Neural progenitor cell (in vitro differentiated cells): ENCODE measurements around the gene RNPEPL1. TPM values are rescaled to one million over a fixed set of nuclear protein-coding genes. Genes with fewer than 3 reads are reported as not detected.

Source experiments
- DNase-seq: peaks from one replicate; pipeline ENCODE4 v3.0.0-alpha.2; 2016; ENCODE audit warnings: low spot score
- H2AFZ ChIP-seq: fragments of 200-600 bp; sonication (generic); replicated peaks from 2 replicates; pipeline ENCODE4 v1.6.1; 2016; ENCODE audit warnings: antibody characterized with exemption
- H3F3A ChIP-seq: fragments of 200-600 bp; sonication (generic); 2 replicates; pipeline ENCODE4 v1.6.1; 2016; ENCODE audit warnings: antibody characterized with exemption, low read depth
- H3K27ac ChIP-seq: fragments of 200-600 bp; sonication (generic); 2 replicates; pipeline ENCODE4 v1.5.1; 2016; ENCODE audit warnings: mild to moderate bottlenecking
- H3K27me3 ChIP-seq: fragments of 200-600 bp; sonication (generic); 2 replicates; pipeline ENCODE4 v1.6.1; 2016; ENCODE audit warnings: mild to moderate bottlenecking, moderate library complexity
- H3K36me3 ChIP-seq: fragments of 200-600 bp; sonication (generic); 2 replicates; pipeline ENCODE4 v1.5.1; 2016
- H3K4me1 ChIP-seq: fragments of 200-600 bp; sonication (generic); 2 replicates; pipeline ENCODE4 v1.6.1; 2016; ENCODE audit warnings: mixed run types
- H3K4me2 ChIP-seq: fragments of 200-600 bp; sonication (generic); 2 replicates; pipeline ENCODE4 v1.6.1; 2016
- H3K4me3 ChIP-seq: fragments of 200-600 bp; sonication (generic); 2 replicates; pipeline ENCODE4 v1.5.1; 2016
- H3K79me2 ChIP-seq: fragments of 200-600 bp; sonication (generic); 2 replicates; pipeline ENCODE4 v1.6.1; 2016; ENCODE audit warnings: low read depth
- H3K9ac ChIP-seq: fragments of 200-600 bp; sonication (generic); 2 replicates; pipeline ENCODE4 v1.6.1; 2016
- H3K9me3 ChIP-seq: fragments of 200-600 bp; sonication (generic); 2 replicates; pipeline ENCODE4 v1.5.1; 2016; ENCODE audit warnings: low read depth
- H4K20me1 ChIP-seq: fragments of 200-600 bp; sonication (generic); 2 replicates; pipeline ENCODE4 v1.6.1; 2016; ENCODE audit warnings: low read depth
- H3K27ac Mint-ChIP-seq: 3 replicates; pipeline ENCODE4 v1.8.0; 2021; ENCODE audit warnings: mixed read lengths
- H3K27me3 Mint-ChIP-seq: 2 replicates; pipeline ENCODE4 v1.8.0; 2022; ENCODE audit warnings: low read depth, mild to moderate bottlenecking, inconsistent platforms, moderate library complexity, mixed read lengths; ENCODE audit not compliant: insufficient read depth
- H3K36me3 Mint-ChIP-seq: 3 replicates; pipeline ENCODE4 v1.8.0; 2021; ENCODE audit warnings: mixed read lengths
- H3K4me1 Mint-ChIP-seq: 3 replicates; pipeline ENCODE4 v1.8.0; 2021; ENCODE audit warnings: mixed read lengths
- H3K4me3 Mint-ChIP-seq: 3 replicates; pipeline ENCODE4 v1.8.0; 2021; ENCODE audit warnings: mild to moderate bottlenecking, moderate library complexity, mixed read lengths
- H3K9me3 Mint-ChIP-seq: 3 replicates; pipeline ENCODE4 v1.8.0; 2020; ENCODE audit warnings: mixed read lengths
- CTCF ChIP-seq: fragments of 200-600 bp; sonication (generic); IDR thresholded peaks from 2 replicates; pipeline ENCODE4 v1.5.1; 2017; ENCODE audit warnings: antibody characterized with exemption, mild to moderate bottlenecking
- EZH2 ChIP-seq: fragments of 200-600 bp; sonication (generic); IDR thresholded peaks from 2 replicates; pipeline ENCODE4 v1.6.1; 2017; ENCODE audit warnings: antibody characterized with exemption, mild to moderate bottlenecking, moderate library complexity
- EZH2phosphoT487 ChIP-seq: fragments of 200-600 bp; sonication (generic); IDR thresholded peaks from 2 replicates; pipeline ENCODE4 v1.6.1; 2017; ENCODE audit warnings: antibody characterized with exemption
- total RNA-seq: library from RNA; depleted of rRNA; stranded (reverse); fragments of >200 nt; gene quantifications from 2 replicates; pipeline ENCODE4 v1.2.3, GENCODE V29; 2015; ENCODE audit warnings: low replicate concordance

Gene RNPEPL1
- total RNA-seq, 1 donor from 2014 or later = 2.7 TPM

- Mint-ChIP-seq H3K27ac (no peak overlapping the region), H3K4me1 (peaks cover 24% of the 10 kb centered on the region), H3K9me3 (no peaks in the 10 kb centered on the region), H3K36me3 (peaks cover 9% of the 10 kb centered on the region), H3K27me3 (no peaks in the 10 kb centered on the region), H3K4me3 (no peak overlapping the region)
- H3F3A ChIP-seq = no peaks in the 10 kb centered on the region
- H3K79me2 ChIP-seq = peaks cover 50% of the 10 kb centered on the region
- no peak overlapping the region for H3K27ac ChIP-seq
- H3K4me3 ChIP-seq = no peak overlapping the region
- no peak overlapping the region for H2AFZ ChIP-seq
- H3K9me3 ChIP-seq = no peaks in the 10 kb centered on the region
- H3K36me3 ChIP-seq = no peaks in the 10 kb centered on the region
- DNase-seq = no peak
- H3K27me3 ChIP-seq = no peaks in the 10 kb centered on the region
- H3K4me2 ChIP-seq = no peak overlapping the region
- no peak overlapping the region for H3K9ac ChIP-seq
- TF ChIP-seq EZH2 (no peak), CTCF (no peak), EZH2phosphoT487 (no peak)
- H3K4me1 ChIP-seq = peaks cover 15% of the 10 kb centered on the region
- peaks cover 42% of the 10 kb centered on the region for H4K20me1 ChIP-seq
These were observed 21.7 kb downstream of the RNPEPL1 start for GRCh38 chr2:240589850-240590525.

GRCh38 chr2:240590681-240591111 is 22.4 kb downstream of the RNPEPL1 start:
- TF ChIP-seq EZH2 = no peak
- no peak for TF ChIP-seq CTCF
- no peak for TF ChIP-seq EZH2phosphoT487
- Histone ChIP-seq H3K27me3 (no peaks in the 10 kb centered on the region), H3K4me3 (no peak overlapping the region), H2AFZ (no peak overlapping the region), H3K27ac (no peak overlapping the region), H3K4me1 (peaks cover 9% of the 10 kb centered on the region), H3K36me3 (no peaks in the 10 kb centered on the region), H3K79me2 (peaks cover 42% of the 10 kb centered on the region), H3F3A (no peaks in the 10 kb centered on the region), H3K9ac (no peak overlapping the region), H3K4me2 (no peak overlapping the region), H3K9me3 (no peaks in the 10 kb centered on the region), H4K20me1 (peaks cover 36% of the 10 kb centered on the region)
- Mint-ChIP-seq H3K27me3 (no peaks in the 10 kb centered on the region), H3K4me1 (peaks cover 20% of the 10 kb centered on the region), H3K36me3 (peaks cover 9% of the 10 kb centered on the region), H3K9me3 (no peaks in the 10 kb centered on the region), H3K4me3 (no peak overlapping the region), H3K27ac (no peak overlapping the region)
- DNase-seq = no peak

- H3K4me3 Mint-ChIP-seq = no peak overlapping the region
- H2AFZ ChIP-seq = no peak overlapping the region
- H3K79me2 ChIP-seq = peaks cover 38% of the 10 kb centered on the region
- no peak overlapping the region for H3K4me3 ChIP-seq
- H3K27me3 Mint-ChIP-seq = no peaks in the 10 kb centered on the region
- H4K20me1 ChIP-seq = peaks cover 37% of the 10 kb centered on the region
- no peak overlapping the region for H3K27ac ChIP-seq
- H3K4me1 Mint-ChIP-seq = peaks cover 18% of the 10 kb centered on the region
- H3K9me3 Mint-ChIP-seq = no peaks in the 10 kb centered on the region
- H3K36me3 ChIP-seq = no peaks in the 10 kb centered on the region
- peaks cover 9% of the 10 kb centered on the region for H3K4me1 ChIP-seq
- no peaks in the 10 kb centered on the region for H3K27me3 ChIP-seq
- no peak overlapping the region for H3K27ac Mint-ChIP-seq
- no peaks in the 10 kb centered on the region for H3K9me3 ChIP-seq
- no peak for DNase-seq
- no peak overlapping the region for H3K9ac ChIP-seq
- no peak for TF ChIP-seq CTCF
- no peak for TF ChIP-seq EZH2phosphoT487
- TF ChIP-seq EZH2 = no peak
- H3F3A ChIP-seq = no peaks in the 10 kb centered on the region
- H3K4me2 ChIP-seq = no peak overlapping the region
- H3K36me3 Mint-ChIP-seq = peaks cover 9% of the 10 kb centered on the region
These were observed 22.9 kb downstream of the RNPEPL1 start for GRCh38 chr2:240591226-240591625.
